GM10266 (cell line): ENCODE data around the gene ZFP36L1.

Experiments
- DNase-seq: peaks from one replicate; pipeline ENCODE4 v3.0.0; 2012; ENCODE audit errors: extremely low spot score
- CTCF ChIP-seq: IDR thresholded peaks from 2 replicates; pipeline ENCODE4 v1.5.1; 2012; ENCODE audit warnings: mild to moderate bottlenecking, low read depth; ENCODE audit not compliant: control insufficient read depth, insufficient read depth; ENCODE audit errors: missing control alignments

Gene ZFP36L1

GRCh38 chr14:68816183-68816942 lies 23.5 kb upstream of the ZFP36L1 start:
- DNase-seq, result peak; percentile 88
- peak; percentile 94 for TF ChIP-seq CTCF

GRCh38 chr14:68815298-68816182 lies 22.7 kb upstream of the ZFP36L1 start:
- no peak for TF ChIP-seq CTCF
- peak; percentile 35 for DNase-seq

GRCh38 chr14:68814539-68815297 lies 21.9 kb upstream of the ZFP36L1 start:
- TF ChIP-seq CTCF, result no peak
- peak; percentile 75 for DNase-seq

- no peak for TF ChIP-seq CTCF
- DNase-seq, result peak; percentile 11
These were observed 21.3 kb upstream of the ZFP36L1 start for GRCh38 chr14:68814238-68814538.

- TF ChIP-seq CTCF, result no peak
- peak; percentile 8 for DNase-seq
These were observed 20.5 kb upstream of the ZFP36L1 start for GRCh38 chr14:68813318-68813838.

GRCh38 chr14:68811171-68811570 lies 18.3 kb upstream of the ZFP36L1 start:
- no peak for DNase-seq
- no peak for TF ChIP-seq CTCF
